T-cell (primary cell): ENCODE data around the gene HNRNPA2B1. TPM values are rescaled to one million over a fixed set of nuclear protein-coding genes. Genes with fewer than 3 reads are reported as not detected.
"Not testable (repeated sequence)": the region's sequence is repeated elsewhere in the genome, so short reads cannot be mapped to it uniquely, and the experiment has no call there.

Experiments
- ATAC-seq, 4 experiments: fragments of 200-7000 bp in 3 of 4; fragments of 150-1000 bp in 1 of 4; cut with Tn5 transposase; replicated peaks in 1 of 4; 1 replicate in 3 of 4; 2 replicates in 1 of 4; pipeline ENCODE4 v1.10.0; 2021; ENCODE audit warnings: moderate library complexity in 3 of 4, mild to moderate bottlenecking in 2 of 4, moderate number of reproducible peaks in 1 of 4
- CTCF ChIA-PET, 2 donors: fragments of 300-600 bp; sonication (Branson Sonifier 250); formaldehyde crosslinking; loops; one replicate each; lab custom pipeline; 2022; ENCODE audit warnings: antibody characterized with exemption in 2 of 2; lab: Charles Lee
- POLR2A ChIA-PET, 2 donors: fragments of 300-600 bp; sonication (Branson Sonifier 250); formaldehyde crosslinking; loops; one replicate each; lab custom pipeline; 2022; ENCODE audit warnings: antibody characterized with exemption in 2 of 2; lab: Charles Lee
- DNase-seq, 35 experiments: peaks; one replicate each; pipeline versions ENCODE4 v3.0.0 to v3.0.0-alpha.2; 2013 to 2023
- H3K27ac ChIP-seq: one replicate; pipeline ENCODE4 v1.5.1; 2013; ENCODE audit warnings: low read length
- H3K27me3 ChIP-seq, 2 experiments: replicated peaks in 1 of 2; 1 replicate in 1 of 2; 2 replicates in 1 of 2; pipeline versions ENCODE4 v1.6.1 to v1.7.0; 2013; ENCODE audit warnings: low read length in 1 of 2, mixed read lengths in 1 of 2; ENCODE audit not compliant: control insufficient read depth in 2 of 2, insufficient read depth in 2 of 2; ENCODE audit errors: extremely low read depth in 1 of 2
- H3K36me3 ChIP-seq, 2 donors: 1 replicate in 1 of 2; 2 replicates in 1 of 2; pipeline versions ENCODE4 v1.6.1 to v1.7.0; 2013; ENCODE audit warnings: low read length in 1 of 2; ENCODE audit not compliant: control insufficient read depth in 2 of 2, insufficient read depth in 1 of 2; ENCODE audit errors: extremely low read depth in 1 of 2
- H3K4me1 ChIP-seq, 2 experiments: 1 replicate in 1 of 2; 2 replicates in 1 of 2; pipeline versions ENCODE4 v1.6.1 to v1.7.0; 2013; ENCODE audit warnings: low read length in 2 of 2, mixed read lengths in 1 of 2; ENCODE audit not compliant: insufficient read depth in 2 of 2, control insufficient read depth in 1 of 2; ENCODE audit errors: extremely low read depth in 1 of 2
- H3K4me3 ChIP-seq, 2 donors: 1 replicate in 1 of 2; 2 replicates in 1 of 2; pipeline versions ENCODE4 v1.5.1 to v1.7.0; 2013; ENCODE audit warnings: mild to moderate bottlenecking in 2 of 2, low read length in 1 of 2, moderate library complexity in 1 of 2; ENCODE audit not compliant: control insufficient read depth in 1 of 2; ENCODE audit errors: extremely low read depth in 1 of 2
- H3K9me3 ChIP-seq: 2 replicates; pipeline ENCODE4 v1.7.0; 2013
- H3K27ac Mint-ChIP-seq, 2 donors: one replicate each; pipeline ENCODE4 v1.8.0; 2020 to 2021; ENCODE audit warnings: mild to moderate bottlenecking in 2 of 2, mixed read lengths in 2 of 2
- H3K27me3 Mint-ChIP-seq, 2 donors: one replicate each; pipeline ENCODE4 v1.8.0; 2021 to 2022; ENCODE audit warnings: mixed read lengths in 2 of 2
- H3K36me3 Mint-ChIP-seq: one replicate; pipeline ENCODE4 v1.8.0; 2021; ENCODE audit warnings: mixed read lengths
- H3K4me1 Mint-ChIP-seq, 3 donors: one replicate each; pipeline ENCODE4 v1.8.0; 2020 to 2022; ENCODE audit warnings: mixed read lengths in 3 of 3, mild to moderate bottlenecking in 1 of 3
- H3K4me3 Mint-ChIP-seq, 3 donors: one replicate each; pipeline ENCODE4 v1.8.0; 2020 to 2022; ENCODE audit warnings: mild to moderate bottlenecking in 3 of 3, mixed read lengths in 3 of 3, moderate library complexity in 3 of 3
- H3K9me3 Mint-ChIP-seq, 3 donors: one replicate each; pipeline ENCODE4 v1.8.0; 2020 to 2022; ENCODE audit warnings: mixed read lengths in 3 of 3
- WGBS: methylation state at CpG from one replicate; pipeline ENCODE4 v1.1.5; 2013; ENCODE audit warnings: missing lambda C conversion rate; ENCODE audit not compliant: insufficient coverage; 5-methylcytosine and 5-hydroxymethylcytosine counted together
- total RNA-seq, 35 experiments: library from RNA in 6 of 35; stranded (reverse) in 6 of 35; fragments of 120-200 nt in 1 of 35; gene quantifications; one replicate each; pipeline versions ENCODE4 v1.2.1 to v1.2.4 and lab custom pipeline; 2013 to 2026

HNRNPA2B1 gene
- total RNA-seq, 5 donors from 2014 or later (not counting 1 experiment from before 2014, with no cell fraction given) = 388 to 478 (median 411) TPM

DNA sequence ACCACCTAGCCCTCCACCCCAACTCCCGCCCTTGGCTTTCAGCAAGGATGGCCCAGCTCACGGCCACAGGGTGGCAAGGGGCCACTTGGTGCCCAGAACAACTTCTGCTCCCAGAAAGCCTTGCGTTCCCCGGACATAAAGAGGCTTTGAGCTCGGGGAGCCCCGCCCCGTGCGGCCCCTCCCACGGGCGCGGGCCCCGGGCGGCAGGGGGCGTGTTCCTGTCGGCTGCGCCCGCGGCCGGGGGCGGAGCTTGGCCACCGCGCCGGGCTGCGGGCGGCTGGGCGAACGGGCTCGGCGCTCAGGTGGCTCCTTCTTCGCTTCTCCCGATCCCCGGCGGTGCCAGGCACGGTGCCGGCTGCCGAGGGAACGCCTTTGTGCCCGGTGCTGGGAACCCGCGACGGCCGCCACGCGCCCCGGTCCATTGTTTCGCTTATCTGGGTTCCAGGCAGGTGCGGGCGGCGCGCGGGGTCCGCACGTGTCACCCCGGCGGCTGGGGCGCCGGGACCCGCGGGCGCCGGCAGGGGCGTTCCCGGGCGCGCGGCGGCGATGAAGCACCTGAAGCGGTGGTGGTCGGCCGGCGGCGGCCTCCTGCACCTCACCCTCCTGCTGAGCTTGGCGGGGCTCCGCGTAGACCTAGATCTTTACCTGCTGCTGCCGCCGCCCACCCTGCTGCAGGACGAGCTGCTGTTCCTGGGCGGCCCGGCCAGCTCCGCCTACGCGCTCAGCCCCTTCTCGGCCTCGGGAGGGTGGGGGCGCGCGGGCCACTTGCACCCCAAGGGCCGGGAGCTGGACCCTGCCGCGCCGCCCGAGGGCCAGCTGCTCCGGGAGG lies 48.4 kb downstream of the HNRNPA2B1 start, which contains the start of gene NFE2L3:
Gene NFE2L3, plus strand, starts transcription at position 246 of the 829 bp plus-strand sequence. Its CDS starts 301 bp downstream, at position 547.
- H3K36me3 Mint-ChIP-seq = no peaks in the 10 kb centered on the region
- no peaks in the 10 kb centered on the region for H3K27me3 ChIP-seq

GRCh38 chr7:26151650-26151952 lies 48.9 kb downstream of the HNRNPA2B1 start:
- peak overlapping the region; percentile 43 for H3K27ac ChIP-seq
- H3K36me3 ChIP-seq = no peaks in the 10 kb centered on the region
- peak overlapping the region; percentile 80 to 87 (median 85) for H3K4me3 Mint-ChIP-seq
- WGBS = 37% methylated on average over 7 of the region's 10 CpGs
- peaks cover 49 to 50% (median 49%) of the 10 kb centered on the region in 3 donors for H3K4me1 Mint-ChIP-seq
- H3K27me3 ChIP-seq = no peaks in the 10 kb centered on the region
- POLR2A ChIA-PET = interaction anchor here (0.7 to 1.5 kb wide), 5 partner anchors 37 to 47 kb away, joined by 3 to 12 read pairs (median 4); no protein-coding TSS in a partner anchor
- ATAC-seq (no peak), DNase-seq (no peak)
- H3K4me1 ChIP-seq = peaks cover 22 to 46% of the 10 kb centered on the region in 2 experiments
- H3K36me3 Mint-ChIP-seq = no peaks in the 10 kb centered on the region
- CTCF ChIA-PET = interaction anchor here (0.7 to 2.1 kb wide), 12 partner anchors 9 to 258 kb away, joined by 3 to 10 read pairs (median 5); partner anchors contain the start of gene CBX3 (in 1 of the 2)
- H3K27ac Mint-ChIP-seq = peak overlapping the region; percentile 91 to 93
- H3K9me3 ChIP-seq = no peaks in the 10 kb centered on the region
- peak overlapping the region; percentile 50 to 58 for H3K4me3 ChIP-seq
- no peaks in the 10 kb centered on the region for H3K27me3 Mint-ChIP-seq
- no peaks in the 10 kb centered on the region for H3K9me3 Mint-ChIP-seq

More for the DNA sequence above, 48.4 kb downstream of the HNRNPA2B1 start, which contains the start of gene NFE2L3:
- H3K27ac ChIP-seq = peak within 1 kb of the TSS; percentile 43
- Mint-ChIP-seq H3K4me3 (peak within 1 kb of the TSS; percentile 80 to 93 (median 87)), H3K27me3 (no peaks in the 10 kb centered on the region), H3K27ac (peak within 1 kb of the TSS; percentile 91 to 93), H3K4me1 (peaks cover 54 to 55% (median 54%) of the 10 kb centered on the region in 3 donors), H3K9me3 (no peaks in the 10 kb centered on the region)
- peak within 1 kb of the TSS; percentile 50 to 58 for H3K4me3 ChIP-seq
- POLR2A ChIA-PET = interaction anchor here (0.6 to 1.5 kb wide), 10 partner anchors 15 to 106 kb away, joined by 3 to 12 read pairs (median 4); partner anchors contain the start of gene CBX3 (in 1 of the 2)
- ATAC-seq (peak; percentile 78 to 86 (median 86)), DNase-seq (peak; percentile 57 to 90 (median 71))
- H3K9me3 ChIP-seq = no peaks in the 10 kb centered on the region
- WGBS = under 1% methylated on average over 95 of the region's 95 CpGs
- H3K4me1 ChIP-seq = peaks cover 22 to 52% of the 10 kb centered on the region in 2 experiments
- no peaks in the 10 kb centered on the region for H3K36me3 ChIP-seq
- CTCF ChIA-PET = interaction anchor here (0.6 to 2.1 kb wide), 14 partner anchors 9 to 1331 kb away, joined by 3 to 10 read pairs (median 4); partner anchors contain the start of gene CBX3 (in 1 of the 2)

DNA sequence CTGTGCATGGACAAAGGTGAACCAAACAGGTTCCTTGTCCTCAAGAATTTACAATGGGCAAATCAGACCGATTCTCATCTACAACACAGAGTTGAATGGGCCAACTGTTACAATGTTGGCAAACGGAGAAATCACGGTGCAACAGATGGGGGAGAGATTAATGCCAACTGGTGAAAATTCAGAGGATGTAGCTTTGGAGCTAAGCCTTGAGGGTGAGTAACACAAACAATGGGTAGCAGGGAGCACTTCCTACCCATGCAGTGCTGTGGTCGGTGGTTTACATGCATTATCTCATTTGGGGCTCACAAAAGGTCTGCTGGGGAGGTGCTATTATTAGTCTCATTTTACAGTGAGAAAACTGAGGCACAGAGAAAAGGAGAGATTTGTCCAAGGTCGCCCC lies 49.5 kb downstream of the HNRNPA2B1 start:
- Histone ChIP-seq H3K9me3 (no peaks in the 10 kb centered on the region), H3K4me1 (peaks cover 21 to 44% of the 10 kb centered on the region in 2 experiments), H3K4me3 (no peak overlapping the region), H3K27ac (peak overlapping the region; percentile 43), H3K27me3 (no peaks in the 10 kb centered on the region), H3K36me3 (no peaks in the 10 kb centered on the region)
- ChIA-PET CTCF (interaction anchor here (0.8 to 2.1 kb wide), 7 partner anchors 15 to 299 kb away, joined by 3 to 6 read pairs (median 5); no protein-coding TSS in a partner anchor), POLR2A (interaction anchor here (0.6 to 1.1 kb wide), 4 partner anchors 38 to 48 kb away, joined by 3 to 6 read pairs (median 3); no protein-coding TSS in a partner anchor)
- H3K9me3 Mint-ChIP-seq = no peaks in the 10 kb centered on the region
- no peaks in the 10 kb centered on the region for H3K27me3 Mint-ChIP-seq
- DNase-seq (peak in 1 of 35 experiments; percentile 40), ATAC-seq (no peak)
- peak overlapping the region; percentile 91 to 93 for H3K27ac Mint-ChIP-seq
- no peaks in the 10 kb centered on the region for H3K36me3 Mint-ChIP-seq
- WGBS = 69% methylated on average over 2 of the region's 5 CpGs
- peaks cover 44 to 45% (median 44%) of the 10 kb centered on the region in 3 donors for H3K4me1 Mint-ChIP-seq
- peak overlapping the region; percentile 80 to 87 (median 85) for H3K4me3 Mint-ChIP-seq

GRCh38 chr7:26149391-26149977 lies 51.1 kb downstream of the HNRNPA2B1 start:
- no peaks in the 10 kb centered on the region for H3K9me3 Mint-ChIP-seq

GRCh38 chr7:26148307-26148700 lies 52.2 kb downstream of the HNRNPA2B1 start:
- H3K36me3 Mint-ChIP-seq, H3K9me3 ChIP-seq, DNase-seq, POLR2A ChIA-PET, H3K27ac ChIP-seq, H3K27me3 ChIP-seq, CTCF ChIA-PET, H3K4me3 ChIP-seq, H3K9me3 Mint-ChIP-seq, H3K4me3 Mint-ChIP-seq, ATAC-seq, H3K27ac Mint-ChIP-seq, H3K27me3 Mint-ChIP-seq, H3K36me3 ChIP-seq: not testable (repeated sequence)
- 93% methylated on average over 5 of the region's 29 CpGs for WGBS
- H3K4me1 Mint-ChIP-seq = peaks cover 16 to 17% (median 16%) of the 10 kb centered on the region in 3 donors
- peaks cover 10 to 18% of the 10 kb centered on the region in 2 experiments for H3K4me1 ChIP-seq

More at GRCh38 chr7:26149391-26149977, 51.1 kb downstream of the HNRNPA2B1 start:
- H3K4me3 ChIP-seq = no peak overlapping the region
- DNase-seq (no peak), ATAC-seq (no peak)
- no peak overlapping the region for H3K27ac Mint-ChIP-seq
- ChIA-PET CTCF (interaction anchor here (0.7 to 1.0 kb wide), 3 partner anchors 43 to 59 kb away, joined by 3 to 5 read pairs (median 5); no protein-coding TSS in a partner anchor), POLR2A (interaction anchor here (0.7 kb wide), 3 partner anchors 44 to 1431 kb away, joined by 3 to 4 read pairs (median 4); no protein-coding TSS in a partner anchor)
- H3K27me3 ChIP-seq = peaks cover 0 to 4% of the 10 kb centered on the region in 2 experiments
- H3K4me1 ChIP-seq = peaks cover 13 to 28% of the 10 kb centered on the region in 2 experiments
- no peaks in the 10 kb centered on the region for H3K9me3 ChIP-seq
- H3K4me3 Mint-ChIP-seq = no peak overlapping the region
- WGBS = no CpG with 5 or more reads among the region's 1 CpG
- H3K4me1 Mint-ChIP-seq = peaks cover 28 to 29% (median 28%) of the 10 kb centered on the region in 3 donors
- H3K27me3 Mint-ChIP-seq = no peaks in the 10 kb centered on the region
- no peak overlapping the region for H3K27ac ChIP-seq
- H3K36me3 Mint-ChIP-seq = no peaks in the 10 kb centered on the region
- no peaks in the 10 kb centered on the region for H3K36me3 ChIP-seq
